Measurements from ENCODE around the gene ITGA1. TPM values are rescaled to one million over a fixed set of nuclear protein-coding genes. Genes with fewer than 3 reads are reported as not detected.

ITGA1 gene
- polyA plus RNA-seq, 3 donors, result 0.33 to 0.89 (median 0.79) TPM

DNA sequence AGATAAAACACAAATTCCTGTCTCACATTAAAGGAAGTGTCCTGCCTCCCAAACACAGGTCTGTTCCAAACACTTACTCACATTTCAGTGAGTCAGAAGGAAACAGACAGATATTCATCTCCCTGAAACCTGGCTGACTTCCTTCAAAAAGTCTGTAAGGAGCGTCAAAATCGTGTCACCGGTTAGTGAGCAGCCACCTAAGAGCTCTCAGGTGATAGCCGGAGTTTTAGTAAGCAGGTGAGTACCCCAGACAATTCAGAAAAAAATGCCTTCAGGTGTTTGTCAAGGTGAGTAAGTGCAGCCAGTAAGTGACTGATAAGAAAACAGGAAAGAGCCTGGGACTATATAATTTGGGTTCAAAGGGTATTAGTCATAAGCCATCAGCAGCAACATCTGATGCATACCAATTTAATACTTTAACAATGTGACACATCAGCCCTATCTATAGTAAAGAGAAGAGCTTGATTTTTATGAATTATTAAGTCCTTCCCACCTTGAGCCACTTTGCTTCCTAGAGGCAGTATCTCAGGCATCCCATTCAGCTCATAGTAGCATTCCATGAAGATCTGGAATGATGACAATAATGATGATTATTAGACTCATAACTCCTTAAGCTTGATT, 200.1 kb downstream of the ITGA1 start:
- no peaks in the 10 kb centered on the region for H3K79me2 ChIP-seq (ENCODE audit: insufficient read depth, low read length)
- Mint-ChIP-seq H3K4me1 (peaks cover 16% of the 10 kb centered on the region), H3K4me3 (peak overlapping the region in 1 of 2 donors; percentile 40), H3K9me3 (peaks cover 0 to 2% (median 0%) of the 10 kb centered on the region in 7 donors), H3K27me3 (ENCODE audit: low read depth in 3 of 3) (peaks cover 37 to 47% (median 41%) of the 10 kb centered on the region in 3 donors), H3K36me3 (peaks cover 0 to 4% of the 10 kb centered on the region in 2 donors), H3K27ac (no peak overlapping the region)
- 39% methylated on average over 4 of the region's 4 CpGs for WGBS (ENCODE audit: insufficient coverage)
- H2AFZ ChIP-seq (ENCODE audit: insufficient read depth, low read depth, low read length, poor library complexity, severe bottlenecking), result no peak overlapping the region
- H3K4me3 ChIP-seq (replicated peaks in 1 of 3; ENCODE audit: low read depth in 2 of 3, low read length in 3 of 3), result no peak overlapping the region
- peaks cover 16 to 19% of the 10 kb centered on the region in 2 donors for H3K4me1 ChIP-seq (ENCODE audit: control insufficient read depth in 1 of 2, insufficient read depth in 2 of 2, low read length in 2 of 2)
- no peaks in the 10 kb centered on the region for H3K36me3 ChIP-seq (replicated peaks in 1 of 2; ENCODE audit: control insufficient read depth in 1 of 2, insufficient read depth in 2 of 2, low read length in 2 of 2)
- H4K20me1 ChIP-seq (ENCODE audit: insufficient read depth, low read length), result no peaks in the 10 kb centered on the region
- no peak overlapping the region for H3K27ac ChIP-seq (ENCODE audit: low read depth in 1 of 2, low read length in 2 of 2)
- no peaks in the 10 kb centered on the region for H3K9me3 ChIP-seq (replicated peaks in 1 of 2; ENCODE audit: control insufficient read depth in 1 of 2, insufficient read depth in 1 of 2, low read length in 2 of 2)
- DNase-seq, result no peak
- intact Hi-C loops (cut with micrococcal nuclease), result no loop called here
- H3K4me2 ChIP-seq (replicated peaks; ENCODE audit: extremely low read depth, low read length, poor library complexity, severe bottlenecking), result no peak overlapping the region
- peaks cover 36 to 39% of the 10 kb centered on the region in 2 donors for H3K27me3 ChIP-seq (ENCODE audit: control insufficient read depth in 2 of 2, insufficient read depth in 2 of 2, low read length in 2 of 2)
- TF ChIP-seq, protein P1, sequence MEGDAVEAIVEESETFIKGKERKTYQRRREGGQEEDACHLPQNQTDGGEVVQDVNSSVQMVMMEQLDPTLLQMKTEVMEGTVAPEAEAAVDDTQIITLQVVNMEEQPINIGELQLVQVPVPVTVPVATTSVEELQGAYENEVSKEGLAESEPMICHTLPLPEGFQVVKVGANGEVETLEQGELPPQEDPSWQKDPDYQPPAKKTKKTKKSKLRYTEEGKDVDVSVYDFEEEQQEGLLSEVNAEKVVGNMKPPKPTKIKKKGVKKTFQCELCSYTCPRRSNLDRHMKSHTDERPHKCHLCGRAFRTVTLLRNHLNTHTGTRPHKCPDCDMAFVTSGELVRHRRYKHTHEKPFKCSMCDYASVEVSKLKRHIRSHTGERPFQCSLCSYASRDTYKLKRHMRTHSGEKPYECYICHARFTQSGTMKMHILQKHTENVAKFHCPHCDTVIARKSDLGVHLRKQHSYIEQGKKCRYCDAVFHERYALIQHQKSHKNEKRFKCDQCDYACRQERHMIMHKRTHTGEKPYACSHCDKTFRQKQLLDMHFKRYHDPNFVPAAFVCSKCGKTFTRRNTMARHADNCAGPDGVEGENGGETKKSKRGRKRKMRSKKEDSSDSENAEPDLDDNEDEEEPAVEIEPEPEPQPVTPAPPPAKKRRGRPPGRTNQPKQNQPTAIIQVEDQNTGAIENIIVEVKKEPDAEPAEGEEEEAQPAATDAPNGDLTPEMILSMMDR (IDR thresholded peaks at IDR 0.05), result no peak
- H3K9ac ChIP-seq (ENCODE audit: insufficient read depth, low read length, poor library complexity, severe bottlenecking), result no peak overlapping the region

DNA sequence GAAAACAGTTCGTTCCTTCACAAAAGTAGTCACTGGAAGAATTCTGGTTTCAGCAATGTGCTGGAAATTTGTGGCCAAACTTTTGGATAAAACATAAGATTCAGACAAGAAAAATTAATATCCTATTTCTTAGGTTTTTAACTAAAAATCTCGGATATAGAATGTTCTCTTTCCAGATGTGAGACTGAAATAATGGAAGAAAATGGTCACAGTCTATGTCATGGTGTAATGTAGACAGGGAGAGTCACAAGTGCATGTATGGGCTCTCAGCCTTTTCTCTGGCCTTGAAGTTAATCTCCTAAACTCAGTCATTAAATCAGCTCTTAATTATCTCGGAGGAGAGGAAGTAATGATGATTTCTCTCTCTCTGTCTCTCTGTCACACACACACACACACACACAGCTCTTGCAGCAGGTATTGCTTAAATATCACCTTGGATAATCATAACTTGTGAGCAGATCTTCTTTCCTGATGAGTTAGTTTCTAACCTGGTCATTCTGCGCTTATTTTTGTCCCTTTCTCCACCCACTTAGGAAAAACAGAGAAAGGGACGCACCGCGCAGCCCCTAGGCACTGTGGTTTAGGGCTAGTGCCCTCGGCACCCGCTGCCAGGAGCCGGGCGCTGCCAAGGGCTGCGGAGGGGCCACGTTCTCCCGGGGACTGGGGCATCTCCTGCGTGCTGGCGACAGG, 200.8 kb downstream of the ITGA1 start:
- peak overlapping the region; percentile 43 to 75 for H3K4me3 Mint-ChIP-seq
- WGBS (ENCODE audit: insufficient coverage), result 3% methylated on average over 11 of the region's 16 CpGs
- TF ChIP-seq, protein P1 (IDR thresholded peaks at IDR 0.05), result no peak
- no peaks in the 10 kb centered on the region for H3K36me3 ChIP-seq (replicated peaks in 1 of 2; ENCODE audit: control insufficient read depth in 1 of 2, insufficient read depth in 2 of 2, low read length in 2 of 2)
- peaks cover 0 to 2% (median 0%) of the 10 kb centered on the region in 7 donors for H3K9me3 Mint-ChIP-seq
- H2AFZ ChIP-seq (ENCODE audit: insufficient read depth, low read depth, low read length, poor library complexity, severe bottlenecking), result peak overlapping the region; percentile 71
- DNase-seq, result no peak
- no peak overlapping the region for H3K27ac Mint-ChIP-seq
- peaks cover 16% of the 10 kb centered on the region for H3K4me1 Mint-ChIP-seq
- H3K79me2 ChIP-seq (ENCODE audit: insufficient read depth, low read length), result no peaks in the 10 kb centered on the region
- H3K27me3 Mint-ChIP-seq (ENCODE audit: low read depth in 3 of 3), result peaks cover 37 to 47% (median 43%) of the 10 kb centered on the region in 3 donors
- H3K9ac ChIP-seq (ENCODE audit: insufficient read depth, low read length, poor library complexity, severe bottlenecking), result peak overlapping the region; percentile 22
- peak overlapping the region in 2 of 3 experiments; percentile 57 to 81 for H3K4me3 ChIP-seq (replicated peaks in 1 of 3; ENCODE audit: low read depth in 2 of 3, low read length in 3 of 3)
- intact Hi-C loops (cut with micrococcal nuclease), result no loop called here
- H4K20me1 ChIP-seq (ENCODE audit: insufficient read depth, low read length), result no peaks in the 10 kb centered on the region
- H3K4me2 ChIP-seq (replicated peaks; ENCODE audit: extremely low read depth, low read length, poor library complexity, severe bottlenecking), result peak overlapping the region; percentile 91
- H3K27me3 ChIP-seq (ENCODE audit: control insufficient read depth in 2 of 2, insufficient read depth in 2 of 2, low read length in 2 of 2), result peaks cover 36 to 39% of the 10 kb centered on the region in 2 donors
- H3K4me1 ChIP-seq (ENCODE audit: control insufficient read depth in 1 of 2, insufficient read depth in 2 of 2, low read length in 2 of 2), result peaks cover 16 to 19% of the 10 kb centered on the region in 2 donors
- H3K27ac ChIP-seq (ENCODE audit: low read depth in 1 of 2, low read length in 2 of 2), result no peak overlapping the region
- no peaks in the 10 kb centered on the region for H3K9me3 ChIP-seq (replicated peaks in 1 of 2; ENCODE audit: control insufficient read depth in 1 of 2, insufficient read depth in 1 of 2, low read length in 2 of 2)
- H3K36me3 Mint-ChIP-seq, result peaks cover 0 to 4% of the 10 kb centered on the region in 2 donors

Data from CD14-positive monocyte (primary cell).